Kidney (tissue), 14 donors: ENCODE data around the gene PAM16. TPM values are rescaled to one million over a fixed set of nuclear protein-coding genes. Genes with fewer than 3 reads are reported as not detected.

Experiments used
- DNase-seq, 5 donors: peaks; one replicate each; pipeline ENCODE4 v3.0.0-alpha.2; 2013 to 2020
- FAIRE-seq: peaks from 2 replicates; lab custom pipeline; 2012; peaks lifted over from hg19 to GRCh38; lab: Jason Lieb, UNC
- H3K27ac ChIP-seq, 2 donors: one replicate each; pipeline ENCODE4 v1.7.0; 2013; ENCODE audit warnings: low read depth in 2 of 2, low read length in 2 of 2, inconsistent platforms in 1 of 2
- H3K27me3 ChIP-seq: one replicate; pipeline ENCODE4 v1.7.1; 2013; ENCODE audit warnings: low read length, inconsistent platforms; ENCODE audit not compliant: control insufficient read depth, insufficient read depth
- H3K36me3 ChIP-seq, 3 donors: one replicate each; pipeline versions ENCODE4 v1.7.0 to v1.7.1; 2013; ENCODE audit warnings: low read length in 3 of 3, control low read depth in 1 of 3, inconsistent platforms in 1 of 3; ENCODE audit not compliant: insufficient read depth in 3 of 3, control insufficient read depth in 2 of 3
- H3K4me1 ChIP-seq, 3 donors: one replicate each; pipeline versions ENCODE4 v1.7.0 to v1.7.1; 2013; ENCODE audit warnings: low read length in 3 of 3, inconsistent platforms in 1 of 3, low read depth in 1 of 3; ENCODE audit not compliant: control insufficient read depth in 2 of 3, insufficient read depth in 2 of 3
- H3K4me3 ChIP-seq, 3 donors: one replicate each; pipeline versions ENCODE4 v1.7.0 to v1.8.1; 2013; ENCODE audit warnings: low read length in 3 of 3, control low read depth in 1 of 3, inconsistent platforms in 1 of 3
- H3K9ac ChIP-seq, 3 donors: one replicate each; pipeline versions ENCODE4 v1.7.0 to v1.7.1; 2013; ENCODE audit warnings: low read length in 3 of 3, control low read depth in 1 of 3, inconsistent platforms in 1 of 3
- H3K9me3 ChIP-seq, 3 donors: one replicate each; pipeline versions ENCODE4 v1.7.0 to v1.7.1; 2013; ENCODE audit warnings: low read length in 3 of 3, control low read depth in 1 of 3, inconsistent platforms in 1 of 3; ENCODE audit not compliant: control insufficient read depth in 2 of 3, insufficient read depth in 1 of 3
- intact Hi-C: fragments of 100-400 bp; cut with DNase I; formaldehyde crosslinking; loops from one replicate; pipeline ENCODE4 v1.11.1; 2022
- polyA plus RNA-seq: library from polyadenylated mRNA; stranded (reverse); fragments of 350-450 nt; fragmentation: Illumina TruSeq; extraction: RNeasy Lipid Tissue Mini Kit (QIAGEN cat#74804); gene quantifications from one replicate; pipeline ENCODE4 v1.2.3, GENCODE V29; 2014; ENCODE audit warnings: low read depth, low replicate concordance; ENCODE audit not compliant: insufficient read depth
- total RNA-seq: library from RNA; stranded (reverse); fragmentation: NEBNext Ultra II Directional; extraction: Animal tissue kit (Norgen Biotek cat#: 25700); gene quantifications from one replicate; pipeline ENCODE4 v1.2.1, GENCODE V29; 2021
- TF ChIP-seq, protein P1 (sequence below): IDR thresholded peaks from 3 replicates; pipeline ENCODE4 v1.5.1; 2012; ENCODE audit warnings: mild to moderate bottlenecking, moderate library complexity, borderline replicate concordance; ENCODE audit not compliant: insufficient read depth; ENCODE audit errors: extremely low read depth
- donor health status: control.
- donor health status: control.
- donor health status: control.
- donor health status: control.
- donor health status: control.
- donor health status: DM: yes; HTN: yes; CAD: no.
- donor health status: Normal renal cell carcinoma (clear cell type).

PAM16 gene
- total and polyA plus RNA-seq, 2 donors from 2014 or later: 29.4 to 61.1 TPM

- peaks cover 0 to 26% (median 20%) of the 10 kb centered on the region in 3 donors for H3K4me1 ChIP-seq
- H3K27me3 ChIP-seq: no peaks in the 10 kb centered on the region
- FAIRE-seq: no peak
- intact Hi-C loops: no loop called here
- H3K4me3 ChIP-seq: peak overlapping the region; percentile 26 to 66 (median 30)
- DNase-seq: peak; percentile 79 to 93 (median 89)
- H3K9ac ChIP-seq: peak overlapping the region in 1 of 3 donors; percentile 1
- H3K27ac ChIP-seq: peak overlapping the region; percentile 88 to 96
- H3K9me3 ChIP-seq: no peaks in the 10 kb centered on the region
- H3K36me3 ChIP-seq: no peaks in the 10 kb centered on the region
- TF ChIP-seq, protein P1, sequence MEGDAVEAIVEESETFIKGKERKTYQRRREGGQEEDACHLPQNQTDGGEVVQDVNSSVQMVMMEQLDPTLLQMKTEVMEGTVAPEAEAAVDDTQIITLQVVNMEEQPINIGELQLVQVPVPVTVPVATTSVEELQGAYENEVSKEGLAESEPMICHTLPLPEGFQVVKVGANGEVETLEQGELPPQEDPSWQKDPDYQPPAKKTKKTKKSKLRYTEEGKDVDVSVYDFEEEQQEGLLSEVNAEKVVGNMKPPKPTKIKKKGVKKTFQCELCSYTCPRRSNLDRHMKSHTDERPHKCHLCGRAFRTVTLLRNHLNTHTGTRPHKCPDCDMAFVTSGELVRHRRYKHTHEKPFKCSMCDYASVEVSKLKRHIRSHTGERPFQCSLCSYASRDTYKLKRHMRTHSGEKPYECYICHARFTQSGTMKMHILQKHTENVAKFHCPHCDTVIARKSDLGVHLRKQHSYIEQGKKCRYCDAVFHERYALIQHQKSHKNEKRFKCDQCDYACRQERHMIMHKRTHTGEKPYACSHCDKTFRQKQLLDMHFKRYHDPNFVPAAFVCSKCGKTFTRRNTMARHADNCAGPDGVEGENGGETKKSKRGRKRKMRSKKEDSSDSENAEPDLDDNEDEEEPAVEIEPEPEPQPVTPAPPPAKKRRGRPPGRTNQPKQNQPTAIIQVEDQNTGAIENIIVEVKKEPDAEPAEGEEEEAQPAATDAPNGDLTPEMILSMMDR: peak; percentile 58
Observed at GRCh38 chr16:4313563-4314531, 37.3 kb downstream of the PAM16 start.

DNA sequence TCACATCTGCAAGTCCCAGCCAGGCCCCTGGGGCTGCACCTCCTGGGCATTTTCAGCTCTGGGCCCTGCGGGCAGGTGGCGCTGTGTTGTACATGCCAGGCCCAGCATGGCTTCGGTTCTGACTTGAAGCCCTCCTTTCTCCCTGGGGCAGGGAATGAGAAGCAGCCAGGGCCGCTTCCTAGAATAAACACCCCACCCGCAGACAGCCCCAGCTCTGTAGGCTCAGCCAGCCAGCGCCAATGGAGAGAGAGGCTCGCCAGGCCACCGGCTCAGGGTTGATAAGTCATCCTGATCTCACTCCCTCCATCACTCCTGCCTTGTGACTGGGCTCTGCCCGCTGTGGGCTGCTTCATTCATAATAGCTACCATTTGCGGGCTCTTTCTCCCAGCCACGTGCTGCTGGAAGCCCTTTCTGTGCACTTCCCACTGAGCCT is 41.3 kb downstream of the PAM16 start:
- Histone ChIP-seq H3K27ac (peak overlapping the region in 1 of 2 donors; percentile 53), H3K27me3 (no peaks in the 10 kb centered on the region), H3K4me3 (no peak overlapping the region), H3K4me1 (peaks cover 2 to 17% (median 14%) of the 10 kb centered on the region in 3 donors), H3K9me3 (no peaks in the 10 kb centered on the region), H3K9ac (peak overlapping the region in 1 of 3 donors; percentile 34), H3K36me3 (no peaks in the 10 kb centered on the region)
- intact Hi-C loops: no loop called here
- TF ChIP-seq, protein P1: peak; percentile 55
- DNase-seq: peak; percentile 45 to 83 (median 65)
- no peak for FAIRE-seq

DNA sequence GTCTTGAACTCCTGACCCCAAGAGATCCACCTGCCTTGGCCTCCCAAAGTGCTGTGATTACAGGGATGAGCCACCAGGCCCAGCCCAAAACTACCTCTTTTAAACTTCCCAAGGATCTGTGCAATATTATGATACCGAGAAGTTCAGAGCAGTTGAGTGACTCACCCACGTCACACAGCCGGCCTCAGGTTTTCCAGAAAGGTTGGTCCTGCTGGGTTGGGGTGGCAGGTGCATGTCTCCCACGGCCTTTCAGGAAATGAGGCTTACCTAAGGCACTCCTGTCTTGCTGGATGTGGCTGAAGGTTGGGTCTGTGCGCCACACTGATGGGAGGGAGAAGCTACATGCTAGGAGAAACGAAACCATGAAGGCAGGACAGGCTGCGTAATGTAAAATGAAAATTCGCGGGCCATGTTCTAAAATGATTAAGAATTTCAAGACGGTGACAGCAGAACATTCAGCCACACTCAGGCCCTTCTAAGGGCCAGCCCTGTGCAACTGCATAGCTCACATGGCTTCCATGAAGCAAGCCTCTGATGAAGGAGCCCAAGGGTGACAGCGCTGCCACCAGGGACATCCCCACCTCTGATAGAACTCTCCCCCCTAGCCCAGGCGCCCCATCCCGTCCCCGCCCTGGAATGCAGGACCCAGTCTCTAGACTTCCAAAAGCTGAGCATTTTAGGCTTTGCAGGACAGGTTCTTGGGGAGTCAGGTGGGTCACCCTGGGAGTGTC is 41.9 kb downstream of the PAM16 start:
- peak overlapping the region in 1 of 3 donors; percentile 34 for H3K9ac ChIP-seq
- intact Hi-C loops: no loop called here
- H3K27me3 ChIP-seq: no peaks in the 10 kb centered on the region
- no peak for FAIRE-seq
- no peak for DNase-seq
- TF ChIP-seq, protein P1: no peak
- peaks cover 2 to 13% (median 10%) of the 10 kb centered on the region in 3 donors for H3K4me1 ChIP-seq
- H3K4me3 ChIP-seq: no peak overlapping the region
- no peaks in the 10 kb centered on the region for H3K9me3 ChIP-seq
- peak overlapping the region in 1 of 2 donors; percentile 53 for H3K27ac ChIP-seq
- H3K36me3 ChIP-seq: no peaks in the 10 kb centered on the region
